HL-60 (cell line): ENCODE results near the gene RAB12.
"Not testable (repeated sequence)": the region's sequence is repeated elsewhere in the genome, so short reads cannot be mapped to it uniquely, and the experiment has no call there.

Experiments
- DNase-seq, 2 experiments: peaks; one replicate each; pipeline ENCODE4 v3.0.0-alpha.2; 2010 to 2020; ENCODE audit warnings: low read depth in 1 of 2, low spot score in 1 of 2
- H3K27ac ChIP-seq: fragments of 250-450 bp; sonication (Bioruptor Pico); replicated peaks from 2 replicates; pipeline ENCODE4 v1.5.1; 2020; ENCODE audit warnings: mild to moderate bottlenecking, moderate library complexity
- H3K27me3 ChIP-seq: fragments of 250-450 bp; sonication (Bioruptor Pico); 2 replicates; pipeline ENCODE4 v1.5.1; 2021; ENCODE audit warnings: mild to moderate bottlenecking, moderate library complexity; ENCODE audit not compliant: insufficient read depth, poor library complexity, severe bottlenecking
- H3K4me3 ChIP-seq: replicated peaks from 2 replicates; pipeline ENCODE4 v1.5.1; 2011; ENCODE audit warnings: mild to moderate bottlenecking, control low read depth, low read length; ENCODE audit not compliant: insufficient read depth
- GABPA ChIP-seq: IDR thresholded peaks from 2 replicates; pipeline ENCODE4 v1.6.1; 2012; ENCODE audit warnings: low read depth
- POLR2AphosphoS5 ChIP-seq: IDR thresholded peaks from 2 replicates; pipeline ENCODE4 v1.6.1; 2012; ENCODE audit warnings: low read depth
- SPI1 ChIP-seq: IDR thresholded peaks from 2 replicates; pipeline ENCODE4 v1.6.1; 2012; ENCODE audit warnings: low read depth, mild to moderate bottlenecking, borderline replicate concordance
- TF ChIP-seq, protein P1 (sequence below): IDR thresholded peaks from one replicate; pipeline ENCODE4 v1.5.1; 2011; ENCODE audit warnings: low read length, control low read depth, inconsistent platforms; ENCODE audit not compliant: insufficient read depth
- TF ChIP-seq, protein P2 (sequence below): IDR thresholded peaks from 2 replicates; pipeline ENCODE4 v1.6.1; 2012; ENCODE audit warnings: low read depth; ENCODE audit not compliant: insufficient replicate concordance

The RAB12 gene

DNA sequence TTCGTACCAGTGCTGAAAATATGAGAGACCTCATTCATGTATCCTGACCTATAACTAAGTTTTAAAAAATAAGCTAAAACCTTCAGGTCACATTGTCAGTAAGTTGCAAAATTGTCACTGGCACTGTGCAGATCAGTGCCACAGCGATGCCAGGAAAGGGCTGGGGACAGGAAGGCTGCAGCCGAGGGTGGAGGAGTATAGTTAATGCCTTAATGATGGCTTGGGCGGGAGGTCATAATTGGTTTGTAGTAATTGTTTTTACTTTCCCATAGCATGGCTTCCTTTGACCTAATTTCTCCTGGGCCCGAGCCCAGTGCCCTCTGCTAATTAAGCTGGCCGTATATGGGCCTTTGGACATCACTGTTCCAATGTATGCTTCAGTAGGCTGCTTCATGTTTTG is 47.2 kb upstream of the RAB12 start:
- DNase-seq, result no peak
- no peak for TF ChIP-seq SPI1
- TF ChIP-seq, protein P1, sequence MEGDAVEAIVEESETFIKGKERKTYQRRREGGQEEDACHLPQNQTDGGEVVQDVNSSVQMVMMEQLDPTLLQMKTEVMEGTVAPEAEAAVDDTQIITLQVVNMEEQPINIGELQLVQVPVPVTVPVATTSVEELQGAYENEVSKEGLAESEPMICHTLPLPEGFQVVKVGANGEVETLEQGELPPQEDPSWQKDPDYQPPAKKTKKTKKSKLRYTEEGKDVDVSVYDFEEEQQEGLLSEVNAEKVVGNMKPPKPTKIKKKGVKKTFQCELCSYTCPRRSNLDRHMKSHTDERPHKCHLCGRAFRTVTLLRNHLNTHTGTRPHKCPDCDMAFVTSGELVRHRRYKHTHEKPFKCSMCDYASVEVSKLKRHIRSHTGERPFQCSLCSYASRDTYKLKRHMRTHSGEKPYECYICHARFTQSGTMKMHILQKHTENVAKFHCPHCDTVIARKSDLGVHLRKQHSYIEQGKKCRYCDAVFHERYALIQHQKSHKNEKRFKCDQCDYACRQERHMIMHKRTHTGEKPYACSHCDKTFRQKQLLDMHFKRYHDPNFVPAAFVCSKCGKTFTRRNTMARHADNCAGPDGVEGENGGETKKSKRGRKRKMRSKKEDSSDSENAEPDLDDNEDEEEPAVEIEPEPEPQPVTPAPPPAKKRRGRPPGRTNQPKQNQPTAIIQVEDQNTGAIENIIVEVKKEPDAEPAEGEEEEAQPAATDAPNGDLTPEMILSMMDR, result no peak
- TF ChIP-seq, protein P2, sequence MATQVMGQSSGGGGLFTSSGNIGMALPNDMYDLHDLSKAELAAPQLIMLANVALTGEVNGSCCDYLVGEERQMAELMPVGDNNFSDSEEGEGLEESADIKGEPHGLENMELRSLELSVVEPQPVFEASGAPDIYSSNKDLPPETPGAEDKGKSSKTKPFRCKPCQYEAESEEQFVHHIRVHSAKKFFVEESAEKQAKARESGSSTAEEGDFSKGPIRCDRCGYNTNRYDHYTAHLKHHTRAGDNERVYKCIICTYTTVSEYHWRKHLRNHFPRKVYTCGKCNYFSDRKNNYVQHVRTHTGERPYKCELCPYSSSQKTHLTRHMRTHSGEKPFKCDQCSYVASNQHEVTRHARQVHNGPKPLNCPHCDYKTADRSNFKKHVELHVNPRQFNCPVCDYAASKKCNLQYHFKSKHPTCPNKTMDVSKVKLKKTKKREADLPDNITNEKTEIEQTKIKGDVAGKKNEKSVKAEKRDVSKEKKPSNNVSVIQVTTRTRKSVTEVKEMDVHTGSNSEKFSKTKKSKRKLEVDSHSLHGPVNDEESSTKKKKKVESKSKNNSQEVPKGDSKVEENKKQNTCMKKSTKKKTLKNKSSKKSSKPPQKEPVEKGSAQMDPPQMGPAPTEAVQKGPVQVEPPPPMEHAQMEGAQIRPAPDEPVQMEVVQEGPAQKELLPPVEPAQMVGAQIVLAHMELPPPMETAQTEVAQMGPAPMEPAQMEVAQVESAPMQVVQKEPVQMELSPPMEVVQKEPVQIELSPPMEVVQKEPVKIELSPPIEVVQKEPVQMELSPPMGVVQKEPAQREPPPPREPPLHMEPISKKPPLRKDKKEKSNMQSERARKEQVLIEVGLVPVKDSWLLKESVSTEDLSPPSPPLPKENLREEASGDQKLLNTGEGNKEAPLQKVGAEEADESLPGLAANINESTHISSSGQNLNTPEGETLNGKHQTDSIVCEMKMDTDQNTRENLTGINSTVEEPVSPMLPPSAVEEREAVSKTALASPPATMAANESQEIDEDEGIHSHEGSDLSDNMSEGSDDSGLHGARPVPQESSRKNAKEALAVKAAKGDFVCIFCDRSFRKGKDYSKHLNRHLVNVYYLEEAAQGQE, result no peak
- H3K27me3 ChIP-seq, result peaks cover 9% of the 10 kb centered on the region
- H3K4me3 ChIP-seq, result no peak overlapping the region
- no peak overlapping the region for H3K27ac ChIP-seq

DNA sequence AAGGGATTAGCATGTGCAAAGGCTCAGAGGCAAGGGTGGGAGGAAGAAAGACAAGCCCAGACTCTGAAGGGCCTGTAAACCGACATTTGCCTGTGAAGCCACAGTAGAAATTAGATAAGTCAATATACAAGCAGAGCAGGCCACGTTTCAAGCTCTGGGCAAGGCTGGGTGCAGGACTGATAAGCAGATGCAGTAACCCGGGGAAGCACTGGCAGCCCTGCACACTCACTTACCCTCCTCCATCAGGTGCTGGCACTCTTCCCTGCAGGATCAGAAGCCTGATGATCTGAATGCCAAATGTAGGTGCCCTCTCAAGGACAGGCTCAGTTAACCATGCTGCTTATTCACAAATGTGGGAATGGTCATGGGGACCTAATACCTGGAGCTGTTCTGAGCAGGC is 46.3 kb upstream of the RAB12 start:
- H3K4me3 ChIP-seq, result no peak overlapping the region
- H3K27me3 ChIP-seq, result peaks cover 9% of the 10 kb centered on the region
- TF ChIP-seq SPI1 (no peak), GABPA (no peak), POLR2AphosphoS5 (no peak)
- TF ChIP-seq, protein P1, result no peak
- TF ChIP-seq, protein P2, result no peak
- no peak overlapping the region for H3K27ac ChIP-seq
- DNase-seq, result no peak

DNA sequence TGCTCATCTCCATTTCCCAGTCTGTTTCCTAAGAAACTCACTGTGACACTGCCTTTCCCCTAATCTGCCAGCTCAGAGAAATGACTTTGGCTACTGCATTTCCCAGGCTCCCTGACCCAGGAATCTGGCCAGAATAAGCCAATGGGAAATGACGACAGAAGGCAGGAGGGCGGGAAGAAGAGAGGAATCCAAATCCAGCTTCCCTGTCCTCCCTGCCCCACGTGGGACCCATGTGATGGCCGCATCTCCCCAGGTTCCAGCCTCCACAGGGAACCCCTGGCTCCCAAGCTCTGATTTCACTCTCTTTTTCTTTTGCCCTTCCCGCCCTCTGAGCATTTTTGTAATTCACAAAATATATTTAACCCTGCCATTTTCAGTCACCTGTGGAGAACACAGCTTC is 37.8 kb upstream of the RAB12 start:
- Histone ChIP-seq H3K27me3 (peaks cover 2% of the 10 kb centered on the region), H3K4me3 (no peak overlapping the region), H3K27ac (no peak overlapping the region)
- TF ChIP-seq, protein P1, result no peak
- TF ChIP-seq SPI1 (no peak), POLR2AphosphoS5 (no peak), GABPA (no peak)
- TF ChIP-seq, protein P2, result no peak
- no peak for DNase-seq

DNA sequence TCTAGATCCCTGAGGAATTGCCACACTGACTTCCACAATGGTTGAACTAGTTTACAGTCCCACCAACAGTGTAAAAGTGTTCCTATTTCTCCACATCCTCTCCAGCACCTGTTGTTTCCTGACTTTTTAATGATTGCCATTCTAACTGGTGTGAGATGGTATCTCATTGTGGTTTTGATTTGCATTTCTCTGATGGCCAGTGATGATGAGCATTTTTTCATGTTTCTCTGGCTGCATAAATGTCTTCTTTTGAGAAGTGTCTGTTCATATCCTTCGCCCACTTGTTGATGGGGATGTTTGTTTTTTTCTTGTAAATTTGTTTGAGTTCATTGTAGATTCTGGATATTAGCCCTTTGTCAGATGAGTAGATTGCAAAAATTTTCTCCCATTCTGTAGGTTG is 35.5 kb upstream of the RAB12 start:
- not testable (repeated sequence) for H3K4me3 ChIP-seq, H3K27ac ChIP-seq, H3K27me3 ChIP-seq, DNase-seq
